SJSA1 (cell line): ENCODE data around the gene TTYH3. TPM values are rescaled to one million over a fixed set of nuclear protein-coding genes. Genes with fewer than 3 reads are reported as not detected.
"Not testable (repeated sequence)": the region's sequence is repeated elsewhere in the genome, so short reads cannot be mapped to it uniquely, and the experiment has no call there.

Experiments used
- DNase-seq, 2 experiments: peaks; one replicate each; pipeline ENCODE4 v3.0.0-alpha.2; 2015 to 2020; ENCODE audit warnings: low spot score in 2 of 2, low read depth in 1 of 2
- H3K27ac ChIP-seq: fragments of 250-450 bp; sonication (Bioruptor Pico); 2 replicates; pipeline ENCODE4 v1.5.1; 2020; ENCODE audit warnings: mild to moderate bottlenecking, moderate library complexity
- H3K27me3 ChIP-seq: fragments of 250-450 bp; sonication (Bioruptor Pico); replicated peaks from 2 replicates; pipeline ENCODE4 v1.5.1; 2020; ENCODE audit warnings: mild to moderate bottlenecking, moderate library complexity
- H3K36me3 ChIP-seq: fragments of 250-450 bp; sonication (Bioruptor Pico); 2 replicates; pipeline ENCODE4 v1.5.1; 2020; ENCODE audit warnings: mild to moderate bottlenecking
- H3K4me1 ChIP-seq: fragments of 250-450 bp; sonication (Bioruptor Pico); replicated peaks from 2 replicates; pipeline ENCODE4 v1.6.1; 2021; ENCODE audit warnings: mild to moderate bottlenecking
- H3K4me3 ChIP-seq: fragments of 250-450 bp; sonication (Bioruptor Pico); 2 replicates; pipeline ENCODE4 v1.5.1; 2020; ENCODE audit warnings: mild to moderate bottlenecking
- H3K9me3 ChIP-seq: fragments of 250-450 bp; sonication (Bioruptor Pico); replicated peaks from 2 replicates; pipeline ENCODE4 v1.5.1; 2020; ENCODE audit warnings: mild to moderate bottlenecking
- total RNA-seq: library from RNA; depleted of rRNA; stranded (reverse); fragments of >200 nt; shearing (Covaris generic); gene quantifications from 2 replicates; pipeline ENCODE4 v1.2.3, GENCODE V29; 2014; rRNA removed

The TTYH3 gene
- 24.3 and 25.2 TPM in 2 replicates for total RNA-seq

GRCh38 chr7:2631946-2632732, at the start of gene TTYH3:
Gene TTYH3, plus strand, starts transcription at chr7:2631986. Its CDS starts 170 bp downstream, at chr7:2632156.
- peaks cover 56% of the 10 kb centered on the region for H3K4me1 ChIP-seq
- H3K36me3 ChIP-seq: peaks cover 30% of the 10 kb centered on the region
- peak within 1 kb of the TSS; percentile 89 for H3K4me3 ChIP-seq
- H3K27ac ChIP-seq: peak within 1 kb of the TSS; percentile 39
- DNase-seq: no peak
- H3K9me3 ChIP-seq: no peaks in the 10 kb centered on the region
- no peaks in the 10 kb centered on the region for H3K27me3 ChIP-seq

- Histone ChIP-seq H3K36me3 (peaks cover 4% of the 10 kb centered on the region; the same call in 1 of the 2 replicates), H3K27ac (no peak overlapping the region), H3K9me3 (no peaks in the 10 kb centered on the region), H3K4me3 (no peak overlapping the region), H3K27me3 (no peaks in the 10 kb centered on the region), H3K4me1 (no peaks in the 10 kb centered on the region)
- no peak for DNase-seq
Observed at GRCh38 chr7:2582006-2582735, 49.6 kb upstream of the TTYH3 start.

GRCh38 chr7:2583798-2584580, 47.8 kb upstream of the TTYH3 start:
- peaks cover 4% of the 10 kb centered on the region; the same call in 1 of the 2 replicates for H3K36me3 ChIP-seq

GRCh38 chr7:2585446-2585845, 46.3 kb upstream of the TTYH3 start:
- Histone ChIP-seq H3K4me3 (no peak overlapping the region), H3K27ac (no peak overlapping the region), H3K4me1 (no peaks in the 10 kb centered on the region), H3K27me3 (no peaks in the 10 kb centered on the region), H3K36me3 (peaks cover 4% of the 10 kb centered on the region; the same call in 1 of the 2 replicates), H3K9me3 (no peaks in the 10 kb centered on the region)
- no peak for DNase-seq

More at GRCh38 chr7:2583798-2584580, 47.8 kb upstream of the TTYH3 start:
- H3K27ac ChIP-seq: no peak overlapping the region
- H3K4me3 ChIP-seq: no peak overlapping the region
- no peaks in the 10 kb centered on the region for H3K4me1 ChIP-seq
- DNase-seq: no peak
- no peaks in the 10 kb centered on the region for H3K9me3 ChIP-seq
- H3K27me3 ChIP-seq: no peaks in the 10 kb centered on the region

- no peaks in the 10 kb centered on the region for H3K27me3 ChIP-seq
- no peak overlapping the region for H3K27ac ChIP-seq
- no peak overlapping the region for H3K4me3 ChIP-seq
- no peaks in the 10 kb centered on the region for H3K4me1 ChIP-seq
- no peak for DNase-seq
- peaks cover 4% of the 10 kb centered on the region; the same call in 1 of the 2 replicates for H3K36me3 ChIP-seq
- H3K9me3 ChIP-seq: no peaks in the 10 kb centered on the region
Observed at GRCh38 chr7:2586326-2587020, 45.3 kb upstream of the TTYH3 start.

- H3K27me3 ChIP-seq: no peaks in the 10 kb centered on the region
- DNase-seq: no peak
- no peak overlapping the region for H3K27ac ChIP-seq
- H3K4me3 ChIP-seq: no peak overlapping the region
- H3K9me3 ChIP-seq: no peaks in the 10 kb centered on the region
- H3K4me1 ChIP-seq: no peaks in the 10 kb centered on the region
- H3K36me3 ChIP-seq: peaks cover 4% of the 10 kb centered on the region
Observed at GRCh38 chr7:2587134-2587533, 44.7 kb upstream of the TTYH3 start.

- DNase-seq: no peak
- H3K36me3 ChIP-seq: peaks cover 4% of the 10 kb centered on the region
- no peak overlapping the region for H3K4me3 ChIP-seq
- H3K4me1 ChIP-seq: no peaks in the 10 kb centered on the region
- no peaks in the 10 kb centered on the region for H3K9me3 ChIP-seq
- H3K27ac ChIP-seq: no peak overlapping the region
- no peaks in the 10 kb centered on the region for H3K27me3 ChIP-seq
Observed at GRCh38 chr7:2587778-2588177, 44.0 kb upstream of the TTYH3 start.

- H3K4me3 ChIP-seq: no peak overlapping the region
- no peak overlapping the region for H3K27ac ChIP-seq
- H3K4me1 ChIP-seq: no peaks in the 10 kb centered on the region
- peaks cover 4% of the 10 kb centered on the region for H3K36me3 ChIP-seq
- H3K27me3 ChIP-seq: no peaks in the 10 kb centered on the region
- DNase-seq: no peak
- no peaks in the 10 kb centered on the region for H3K9me3 ChIP-seq
Observed at GRCh38 chr7:2589341-2589740, 42.4 kb upstream of the TTYH3 start.

GRCh38 chr7:2589941-2590340, 41.8 kb upstream of the TTYH3 start:
- not testable (repeated sequence) for H3K27ac ChIP-seq, DNase-seq, H3K4me1 ChIP-seq

GRCh38 chr7:2592375-2592865, 39.4 kb upstream of the TTYH3 start:
- Histone ChIP-seq H3K27ac (no peak overlapping the region), H3K4me3 (no peak overlapping the region), H3K4me1 (no peaks in the 10 kb centered on the region), H3K36me3 (no peaks in the 10 kb centered on the region; the same call in 1 of the 2 replicates), H3K9me3 (no peaks in the 10 kb centered on the region), H3K27me3 (no peaks in the 10 kb centered on the region)
- no peak for DNase-seq

More at GRCh38 chr7:2589941-2590340, 41.8 kb upstream of the TTYH3 start:
- not testable (repeated sequence) for H3K27me3 ChIP-seq, H3K9me3 ChIP-seq, H3K36me3 ChIP-seq, H3K4me3 ChIP-seq

GRCh38 chr7:2593036-2593727, 38.6 kb upstream of the TTYH3 start:
- Histone ChIP-seq H3K9me3 (no peaks in the 10 kb centered on the region), H3K27ac (no peak overlapping the region), H3K4me3 (no peak overlapping the region), H3K36me3 (no peaks in the 10 kb centered on the region; the same call in 1 of the 2 replicates), H3K4me1 (no peaks in the 10 kb centered on the region), H3K27me3 (no peaks in the 10 kb centered on the region)
- no peak for DNase-seq

- no peaks in the 10 kb centered on the region for H3K27me3 ChIP-seq
- no peaks in the 10 kb centered on the region for H3K9me3 ChIP-seq
- H3K4me3 ChIP-seq: no peak overlapping the region
- no peak overlapping the region for H3K27ac ChIP-seq
- no peaks in the 10 kb centered on the region for H3K4me1 ChIP-seq
- peaks cover 4% of the 10 kb centered on the region; the same call in 1 of the 2 replicates for H3K36me3 ChIP-seq
- no peak for DNase-seq
Observed at GRCh38 chr7:2594599-2594998, 37.2 kb upstream of the TTYH3 start.
